Gastroesophageal sphincter (tissue), 4 donors: Measurements from ENCODE around the gene LGALS9B. TPM values are rescaled to one million over a fixed set of nuclear protein-coding genes. Genes with fewer than 3 reads are reported as not detected.
"Not testable (repeated sequence)": the region's sequence is repeated elsewhere in the genome, so short reads cannot be mapped to it uniquely, and the experiment has no call there.

ENCODE experiments used
- ATAC-seq: fragments of 150-250 bp; one replicate; pipeline ENCODE4 v1.9.1; 2016; ENCODE audit warnings: mild to moderate bottlenecking, moderate library complexity
- H3K27ac ChIP-seq, 4 donors: fragments of 200-600 bp; sonication (generic) in 3 of 4; 1 replicate in 3 of 4; 2 replicates in 1 of 4; pipeline ENCODE4 v1.5.1; 2016 to 2019
- H3K27me3 ChIP-seq: fragments of 200-600 bp; sonication (generic); one replicate; pipeline ENCODE4 v1.5.1; 2019
- H3K36me3 ChIP-seq, 2 donors: fragments of 200-600 bp; sonication (generic); one replicate each; pipeline ENCODE4 v1.5.1; 2019; ENCODE audit warnings: control low read depth in 1 of 2
- H3K4me1 ChIP-seq, 3 donors: fragments of 200-600 bp; sonication (generic); 1 replicate in 2 of 3; 2 replicates in 1 of 3; pipeline ENCODE4 v1.5.1; 2016 to 2019; ENCODE audit warnings: control low read depth in 2 of 3
- H3K4me3 ChIP-seq, 2 donors: fragments of 200-600 bp; sonication (generic); one replicate each; pipeline ENCODE4 v1.5.1; 2019; ENCODE audit warnings: mild to moderate bottlenecking in 1 of 2, moderate library complexity in 1 of 2
- H3K9me3 ChIP-seq, 3 donors: fragments of 200-600 bp; sonication (generic); one replicate each; pipeline ENCODE4 v1.5.1; 2017 to 2019; ENCODE audit warnings: control low read depth in 2 of 3
- WGBS, 2 donors: methylation state at CpG; one replicate each; pipeline ENCODE4 v1.1.5; 2018; ENCODE audit warnings: low coverage in 1 of 2; 5-methylcytosine and 5-hydroxymethylcytosine counted together
- total RNA-seq, 4 donors: library from RNA; depleted of rRNA; stranded (reverse); fragments of >200 nt; gene quantifications; one replicate each; pipeline ENCODE4 v1.1.0, GENCODE V29; 2016

Gene LGALS9B
- total RNA-seq, 4 donors from 2014 or later = not detected

DNA sequence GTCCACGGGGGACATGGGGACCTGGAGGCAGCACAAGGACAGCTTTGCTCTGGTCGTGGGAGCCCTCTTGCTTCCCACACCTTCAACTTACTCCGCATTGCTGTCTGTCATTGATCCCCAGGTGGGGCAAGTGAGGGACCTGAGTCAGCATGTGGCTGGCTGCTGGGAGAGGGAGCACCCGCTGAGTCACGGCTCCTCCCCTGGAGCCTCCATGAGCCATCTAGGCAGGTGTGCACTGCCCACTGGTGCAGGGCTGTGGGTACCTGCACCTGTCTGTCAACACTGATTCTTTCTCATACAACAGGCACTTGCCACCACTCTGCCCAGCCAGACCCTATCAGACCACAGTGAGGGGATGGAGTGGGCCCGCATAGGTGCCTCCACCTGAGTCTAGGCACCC is 24.8 kb upstream of the LGALS9B start:
- not testable (repeated sequence) for ATAC-seq, H3K4me1 ChIP-seq
- WGBS, 2 donors = no CpG with 5 or more reads among the region's 6 CpGs

DNA sequence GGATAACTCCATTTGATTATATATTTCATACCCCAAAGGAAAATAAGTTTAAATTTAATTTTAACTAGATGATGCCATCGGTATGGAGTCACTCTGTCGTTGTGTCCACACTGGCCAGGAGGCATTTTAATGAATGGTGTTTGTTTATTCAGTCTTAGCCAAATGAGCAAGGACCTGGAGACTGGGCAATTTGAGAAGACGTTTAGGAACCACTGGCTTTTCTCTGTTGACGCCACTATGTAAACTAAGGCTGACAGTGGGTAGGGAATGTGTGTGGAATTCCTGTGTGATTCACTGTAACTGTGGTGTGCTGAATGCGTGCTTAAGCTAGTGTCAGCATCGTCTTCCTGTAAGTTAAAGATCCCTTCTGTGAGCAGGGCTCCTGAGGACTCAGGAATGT is 17.6 kb upstream of the LGALS9B start:
- 7% methylated on average over 2 of the region's 6 CpGs; no CpG with 5 or more reads in 1 of the 2 donors for WGBS, 2 donors
- not testable (repeated sequence) for H3K27me3 ChIP-seq

More for the DNA sequence above, 24.8 kb upstream of the LGALS9B start:
- H3K4me3 ChIP-seq, H3K27me3 ChIP-seq, H3K9me3 ChIP-seq, H3K27ac ChIP-seq, H3K36me3 ChIP-seq: not testable (repeated sequence)

DNA sequence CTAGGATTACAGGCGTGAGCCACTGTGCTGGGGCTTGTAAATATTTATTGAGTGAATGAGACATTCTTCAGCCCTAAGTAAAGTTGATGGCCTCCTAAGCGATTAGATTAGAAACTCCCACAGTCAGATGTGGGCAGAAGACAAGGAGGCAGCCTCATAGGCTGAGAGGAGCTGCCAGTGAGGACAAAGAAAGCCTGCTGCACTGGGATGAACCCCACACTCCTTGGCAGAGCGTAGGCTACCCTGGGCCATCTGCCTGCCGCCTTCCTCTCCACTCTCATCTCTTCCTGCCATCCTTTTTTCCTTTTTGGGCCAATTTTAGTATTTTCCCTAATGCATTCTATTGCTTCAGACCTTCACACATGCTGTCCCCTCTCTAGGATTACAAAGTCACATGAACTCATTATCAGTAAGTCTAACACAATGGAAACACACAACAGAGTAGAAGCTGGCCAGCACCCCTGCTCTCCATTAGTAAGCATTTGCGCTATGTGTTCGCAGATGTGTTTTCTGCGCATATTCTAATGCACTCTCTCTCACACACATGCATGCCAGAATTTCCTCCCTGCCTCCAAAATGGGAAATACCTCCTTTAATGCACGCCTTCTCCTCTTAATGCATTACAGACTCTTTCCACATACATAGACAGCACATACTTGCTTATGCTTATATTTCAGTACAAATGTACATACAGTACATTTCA is 12.7 kb upstream of the LGALS9B start:
- not testable (repeated sequence) for ATAC-seq

More for the DNA sequence above, 17.6 kb upstream of the LGALS9B start:
- not testable (repeated sequence) for ATAC-seq, H3K36me3 ChIP-seq, H3K27ac ChIP-seq, H3K4me1 ChIP-seq, H3K9me3 ChIP-seq, H3K4me3 ChIP-seq

DNA sequence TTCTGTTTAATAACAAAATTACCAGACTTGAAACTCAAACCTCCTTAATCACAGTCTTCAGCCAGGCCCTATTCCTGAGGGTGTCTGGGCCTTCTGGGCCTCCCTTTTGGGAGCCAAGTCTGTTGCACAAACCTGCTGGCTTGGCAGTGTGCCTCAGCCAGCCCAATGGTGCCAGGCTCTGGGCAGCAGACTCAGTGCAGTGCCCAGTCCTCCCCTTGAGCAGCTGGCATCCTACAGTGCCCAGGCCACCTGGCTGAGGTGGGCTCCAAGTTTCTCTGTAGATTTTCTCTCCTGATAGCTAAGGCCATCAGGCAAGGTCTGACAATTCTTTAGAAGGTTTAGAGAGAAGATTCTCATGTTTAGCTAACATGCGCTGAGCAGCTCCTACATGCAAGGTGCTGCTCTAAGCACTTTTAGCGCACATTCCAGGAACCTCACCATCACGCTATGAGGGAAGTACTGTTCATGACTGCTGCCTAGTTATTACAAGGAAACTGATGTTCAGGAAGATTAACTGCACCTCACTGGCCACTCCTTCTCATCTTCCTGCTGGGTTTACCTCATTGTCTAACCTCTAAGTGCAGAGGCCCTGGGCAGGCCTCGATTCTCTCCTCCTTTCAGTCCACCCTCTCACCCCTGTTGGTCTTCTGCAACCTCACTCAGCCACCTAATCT is 10.2 kb upstream of the LGALS9B start:
- ATAC-seq, H3K4me3 ChIP-seq, H3K9me3 ChIP-seq, H3K27me3 ChIP-seq, H3K36me3 ChIP-seq, H3K27ac ChIP-seq, H3K4me1 ChIP-seq: not testable (repeated sequence)
- WGBS, 2 donors = 20 to 60% methylated on average over 1 to 2 of the region's 4 CpGs

More for the DNA sequence above, 12.7 kb upstream of the LGALS9B start:
- H3K4me1 ChIP-seq, H3K4me3 ChIP-seq, H3K27me3 ChIP-seq, H3K9me3 ChIP-seq, H3K36me3 ChIP-seq, H3K27ac ChIP-seq: not testable (repeated sequence)
- WGBS, 2 donors = 66 to 94% methylated on average over 4 of the region's 8 CpGs

DNA sequence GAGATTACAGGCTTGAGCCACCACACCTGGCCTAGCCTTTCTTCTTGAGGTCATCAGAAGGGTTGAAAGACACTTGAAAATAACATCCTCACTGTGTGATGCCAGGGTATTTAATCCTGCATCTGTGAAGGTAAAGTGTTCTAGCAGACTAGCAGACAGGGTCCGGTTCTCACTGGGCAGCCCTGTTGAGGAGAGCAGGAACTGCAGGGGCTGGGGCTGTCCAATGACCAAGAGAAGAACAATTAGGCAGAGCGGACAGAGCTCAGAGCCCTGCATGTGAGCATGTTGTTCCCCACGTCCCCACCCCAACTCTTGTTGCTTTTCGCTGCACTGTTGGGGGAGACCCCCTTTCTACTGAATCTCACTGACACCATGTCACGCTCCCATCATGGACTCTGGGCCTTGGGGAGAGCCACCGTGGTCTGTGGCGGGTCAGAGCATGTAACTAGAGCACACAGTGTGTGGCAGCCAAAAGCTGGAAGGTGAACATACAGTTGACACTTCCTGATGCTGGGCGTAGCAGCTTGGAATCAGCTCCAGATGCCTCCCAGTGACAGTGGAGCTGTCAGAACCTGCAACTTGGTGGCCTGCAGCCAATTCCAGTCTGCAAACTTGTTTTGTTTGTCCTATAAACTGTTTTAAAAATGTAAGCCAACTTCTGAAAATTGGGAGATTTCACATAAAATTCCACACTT is 7.9 kb upstream of the LGALS9B start:
- ATAC-seq, H3K9me3 ChIP-seq, H3K27me3 ChIP-seq, H3K4me3 ChIP-seq, H3K27ac ChIP-seq, H3K36me3 ChIP-seq, H3K4me1 ChIP-seq: not testable (repeated sequence)
- no CpG with 5 or more reads among the region's 8 CpGs for WGBS, 2 donors

DNA sequence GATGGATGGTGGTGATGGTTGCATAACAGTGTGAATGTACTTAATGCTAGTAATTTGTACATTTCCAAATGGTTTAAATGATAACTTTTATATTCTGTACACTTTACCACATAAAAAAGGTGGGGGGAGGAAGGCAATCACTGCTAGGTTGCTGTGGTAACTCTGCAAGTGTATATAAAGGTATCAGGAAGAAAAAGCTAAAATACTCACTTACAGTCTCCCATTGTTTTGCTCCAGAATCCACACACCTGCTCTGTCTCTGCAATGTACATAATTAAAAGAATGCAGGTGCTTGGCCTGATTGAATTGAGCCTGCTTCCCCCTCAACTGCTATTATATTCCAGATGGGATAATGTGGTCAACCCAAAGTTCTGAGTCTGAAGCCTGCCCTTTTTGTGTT is 6.7 kb upstream of the LGALS9B start:
- not testable (repeated sequence) for H3K9me3 ChIP-seq, H3K27ac ChIP-seq, H3K36me3 ChIP-seq, H3K4me3 ChIP-seq, ATAC-seq, H3K27me3 ChIP-seq, H3K4me1 ChIP-seq

DNA sequence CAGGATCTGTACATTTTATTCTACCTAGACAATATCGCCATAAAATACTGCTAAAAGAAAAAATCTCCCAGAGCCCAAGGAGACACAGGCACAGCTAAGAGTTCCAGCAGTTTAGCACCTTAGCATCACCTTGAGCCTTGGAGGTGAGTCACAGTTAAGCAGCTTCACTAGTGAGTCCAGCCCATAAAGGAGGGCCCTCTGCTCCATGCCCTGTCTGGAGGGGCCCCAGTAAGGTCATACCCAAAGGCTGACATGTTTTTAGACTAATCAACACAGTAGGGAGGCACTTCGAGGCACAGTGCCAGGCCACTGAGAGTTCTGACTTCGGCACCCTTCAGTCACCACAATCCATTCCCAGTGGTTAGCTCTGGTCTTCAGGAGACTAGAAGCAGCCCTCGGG is 2.6 kb upstream of the LGALS9B start:
- WGBS, 2 donors = no CpG with 5 or more reads among the region's 4 CpGs
- ATAC-seq, H3K4me1 ChIP-seq, H3K36me3 ChIP-seq, H3K9me3 ChIP-seq, H3K27me3 ChIP-seq, H3K27ac ChIP-seq, H3K4me3 ChIP-seq: not testable (repeated sequence)

DNA sequence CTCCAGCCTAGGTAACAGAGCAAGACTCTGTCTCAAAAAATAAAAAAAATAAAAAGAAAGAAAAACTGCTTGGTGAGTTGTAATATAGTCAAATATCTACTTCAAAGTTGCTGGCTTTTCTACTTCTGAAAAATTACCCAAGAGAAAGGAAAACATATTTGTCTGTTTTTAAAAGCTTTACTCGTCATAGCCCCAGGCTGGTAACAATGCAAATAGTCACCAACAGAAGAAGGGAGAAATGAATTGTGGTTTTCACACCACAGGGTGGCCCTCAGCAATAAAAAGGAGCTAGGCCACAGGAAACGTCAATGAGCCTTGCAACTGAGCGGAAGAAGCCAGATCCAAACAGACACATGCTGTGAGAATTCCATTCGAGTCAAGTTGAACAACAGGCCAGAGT is 1.8 kb upstream of the LGALS9B start:
- H3K27me3 ChIP-seq, ATAC-seq, H3K27ac ChIP-seq, H3K4me3 ChIP-seq, H3K9me3 ChIP-seq, H3K4me1 ChIP-seq, H3K36me3 ChIP-seq: not testable (repeated sequence)
- WGBS, 2 donors = no CpG with 5 or more reads among the region's 4 CpGs

DNA sequence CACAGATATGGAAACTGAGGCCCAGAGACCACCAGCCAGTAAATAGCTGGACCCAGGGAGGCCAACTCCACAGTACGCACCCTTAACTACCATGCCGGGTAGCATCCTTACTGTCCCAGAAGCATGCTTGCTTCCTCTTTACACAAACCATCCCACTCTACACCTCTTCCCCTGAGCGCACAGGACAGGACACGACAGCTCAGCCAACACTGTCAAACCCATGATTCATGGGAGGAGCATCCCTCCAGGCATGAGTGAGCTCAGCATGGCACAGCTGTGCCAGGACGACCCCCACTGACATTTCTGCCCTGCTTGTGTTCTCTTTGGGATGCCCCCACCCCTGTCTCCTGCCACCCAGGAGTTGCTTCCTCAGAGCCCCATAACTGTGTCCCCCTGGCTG is 340 bp downstream of the LGALS9B start:
- H3K27me3 ChIP-seq, H3K9me3 ChIP-seq, H3K36me3 ChIP-seq, H3K4me3 ChIP-seq, H3K27ac ChIP-seq, ATAC-seq, H3K4me1 ChIP-seq: not testable (repeated sequence)
- 60% methylated on average over 4 of the region's 5 CpGs; no CpG with 5 or more reads in 1 of the 2 donors for WGBS, 2 donors

DNA sequence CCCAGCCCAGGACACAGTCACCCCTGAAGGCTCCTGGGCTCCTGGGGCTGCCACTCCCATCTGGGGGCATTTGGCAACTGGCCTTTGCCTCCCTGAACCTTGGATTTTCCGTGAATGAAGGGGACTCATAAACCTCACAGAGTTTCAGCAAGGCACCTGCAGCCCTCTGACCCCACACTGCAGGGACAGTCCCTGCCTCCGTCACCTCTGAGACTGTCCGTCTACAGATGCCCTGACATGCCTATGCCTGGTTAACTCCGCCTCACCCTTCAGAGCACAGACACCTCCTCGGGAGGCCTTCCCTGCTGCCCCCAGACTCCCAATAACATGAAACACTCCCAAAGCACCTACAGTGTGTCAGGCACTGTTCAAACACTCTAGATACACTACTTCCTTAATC is 786 bp downstream of the LGALS9B start:
- H3K4me1 ChIP-seq, ATAC-seq, H3K27me3 ChIP-seq, H3K27ac ChIP-seq, H3K9me3 ChIP-seq, H3K4me3 ChIP-seq, H3K36me3 ChIP-seq: not testable (repeated sequence)
- whole genome bisulfite sequencing, 2 donors = no CpG with 5 or more reads among the region's 5 CpGs

DNA sequence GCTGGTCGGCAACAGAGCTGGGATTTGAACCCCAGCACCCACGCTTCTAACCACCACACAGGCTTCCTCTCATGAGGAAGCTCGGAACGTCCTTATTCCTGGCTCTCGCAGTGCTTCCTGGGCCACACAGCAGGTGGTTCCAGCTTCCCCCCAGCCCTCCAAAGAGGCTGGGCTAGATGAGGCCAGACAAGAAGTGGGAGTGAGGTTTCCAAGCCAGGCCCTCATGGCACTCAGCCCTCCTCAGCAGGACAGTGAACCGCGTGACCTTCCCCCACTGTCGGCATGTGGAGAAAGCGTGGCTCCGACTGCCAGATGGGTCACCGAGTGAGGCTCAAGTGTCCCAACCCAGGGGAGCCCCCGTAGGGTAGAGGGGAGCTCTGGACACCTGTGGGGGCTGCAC is 1.8 kb downstream of the LGALS9B start:
- H3K4me1 ChIP-seq, H3K4me3 ChIP-seq, H3K27me3 ChIP-seq, H3K36me3 ChIP-seq, H3K27ac ChIP-seq, H3K9me3 ChIP-seq: not testable (repeated sequence)
- WGBS, 2 donors = no CpG with 5 or more reads among the region's 12 CpGs
- ATAC-seq = peak; percentile 53

DNA sequence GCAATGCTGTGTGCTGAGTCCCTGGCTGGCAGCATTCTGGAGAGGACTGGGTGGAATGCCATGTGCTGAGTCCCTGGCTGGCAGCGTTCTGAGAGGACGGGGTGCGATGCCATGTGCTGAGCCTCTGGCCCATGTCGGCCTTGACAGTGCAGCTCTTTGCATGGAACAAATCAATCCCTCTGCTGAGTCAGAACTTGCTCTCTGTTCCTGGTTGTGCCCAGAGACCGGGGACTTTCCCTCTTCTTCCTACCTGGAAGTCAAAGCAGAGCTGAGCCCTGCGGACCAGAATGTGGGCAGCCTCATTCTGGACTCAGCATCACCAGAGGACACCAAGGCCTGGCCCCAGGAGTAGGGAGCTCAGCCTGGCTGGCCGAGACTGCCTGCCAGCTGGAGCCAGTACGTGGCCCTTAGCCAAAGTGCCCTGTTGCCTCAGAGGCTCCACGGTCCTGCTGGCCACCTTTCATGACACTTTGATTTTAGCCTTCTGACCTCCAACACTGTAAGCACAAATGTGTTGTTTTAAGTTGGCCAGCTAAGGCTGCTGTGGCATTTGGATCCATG is 2.4 kb downstream of the LGALS9B start:
- H3K4me1 ChIP-seq, H3K4me3 ChIP-seq, H3K36me3 ChIP-seq, H3K27me3 ChIP-seq, H3K27ac ChIP-seq, ATAC-seq, H3K9me3 ChIP-seq: not testable (repeated sequence)
- WGBS, 2 donors = no CpG with 5 or more reads among the region's 9 CpGs

DNA sequence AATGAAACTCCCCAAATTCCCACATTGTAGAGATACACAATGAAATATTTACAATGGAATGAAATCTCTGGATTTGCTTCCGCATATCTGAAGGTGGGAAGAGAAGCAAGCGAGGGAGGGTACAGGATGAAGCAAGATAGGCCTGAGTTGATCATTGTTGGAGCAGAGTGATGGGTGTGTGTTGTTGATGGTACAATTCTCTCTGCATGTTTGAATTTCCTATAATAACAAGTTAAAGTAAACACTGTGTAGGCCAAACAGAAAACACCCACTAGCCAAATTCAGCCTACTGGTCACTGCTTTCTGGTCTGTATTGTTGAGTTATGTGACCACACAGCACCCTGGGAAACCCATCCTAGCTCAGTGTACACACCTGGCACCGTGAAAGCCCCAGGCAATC is 5.2 kb downstream of the LGALS9B start:
- H3K4me3 ChIP-seq, H3K4me1 ChIP-seq, H3K36me3 ChIP-seq, H3K27me3 ChIP-seq, ATAC-seq, H3K9me3 ChIP-seq, H3K27ac ChIP-seq: not testable (repeated sequence)
- WGBS, 2 donors = no CpG with 5 or more reads among the region's 3 CpGs
